ENCODE results near the gene MIS18A.

The MIS18A gene

DNA sequence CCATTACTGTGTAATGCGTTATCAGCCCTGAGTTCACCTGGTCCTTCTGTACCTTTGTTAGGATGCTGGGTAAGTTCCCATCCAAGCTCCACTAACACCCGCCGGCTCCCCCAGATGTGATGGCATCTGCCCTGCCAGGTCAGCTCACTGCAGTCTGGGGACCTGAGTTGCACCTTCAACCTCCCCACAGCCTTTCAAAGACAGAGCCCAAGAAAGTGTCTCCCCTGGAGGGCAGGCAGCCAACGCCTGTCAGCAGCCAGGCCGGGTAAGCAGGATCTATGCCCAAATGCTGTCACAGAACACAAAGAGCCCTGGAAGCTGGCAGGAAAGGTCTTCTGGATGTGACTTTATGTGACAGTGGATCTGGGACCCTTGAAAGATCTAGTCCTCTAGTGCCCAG, 33.5 kb upstream of the MIS18A start:
- TF ChIP-seq, protein P1, sequence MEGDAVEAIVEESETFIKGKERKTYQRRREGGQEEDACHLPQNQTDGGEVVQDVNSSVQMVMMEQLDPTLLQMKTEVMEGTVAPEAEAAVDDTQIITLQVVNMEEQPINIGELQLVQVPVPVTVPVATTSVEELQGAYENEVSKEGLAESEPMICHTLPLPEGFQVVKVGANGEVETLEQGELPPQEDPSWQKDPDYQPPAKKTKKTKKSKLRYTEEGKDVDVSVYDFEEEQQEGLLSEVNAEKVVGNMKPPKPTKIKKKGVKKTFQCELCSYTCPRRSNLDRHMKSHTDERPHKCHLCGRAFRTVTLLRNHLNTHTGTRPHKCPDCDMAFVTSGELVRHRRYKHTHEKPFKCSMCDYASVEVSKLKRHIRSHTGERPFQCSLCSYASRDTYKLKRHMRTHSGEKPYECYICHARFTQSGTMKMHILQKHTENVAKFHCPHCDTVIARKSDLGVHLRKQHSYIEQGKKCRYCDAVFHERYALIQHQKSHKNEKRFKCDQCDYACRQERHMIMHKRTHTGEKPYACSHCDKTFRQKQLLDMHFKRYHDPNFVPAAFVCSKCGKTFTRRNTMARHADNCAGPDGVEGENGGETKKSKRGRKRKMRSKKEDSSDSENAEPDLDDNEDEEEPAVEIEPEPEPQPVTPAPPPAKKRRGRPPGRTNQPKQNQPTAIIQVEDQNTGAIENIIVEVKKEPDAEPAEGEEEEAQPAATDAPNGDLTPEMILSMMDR (IDR thresholded peaks at IDR 0.05), result no peak

DNA sequence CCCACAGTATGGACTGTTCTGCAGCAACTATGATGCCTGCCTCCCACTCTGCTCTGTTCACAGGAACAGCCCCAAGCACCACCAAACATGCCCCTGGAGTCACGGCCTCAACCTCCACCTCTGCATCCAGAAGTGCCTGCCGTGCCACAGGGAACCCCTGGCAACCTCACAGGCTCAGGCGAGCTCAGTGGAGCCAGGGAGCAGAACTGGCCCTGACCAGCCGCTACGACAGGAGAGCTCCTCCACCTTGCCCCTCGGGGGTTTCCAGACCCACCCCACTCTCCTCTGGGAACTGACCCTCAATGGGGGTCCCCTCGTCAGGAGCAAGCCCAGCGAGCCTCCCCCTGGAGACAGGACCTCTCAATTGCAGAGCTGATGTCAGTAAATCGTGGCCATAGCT, 32.8 kb upstream of the MIS18A start:
- TF ChIP-seq, protein P1 (IDR thresholded peaks at IDR 0.05), result no peak

DNA sequence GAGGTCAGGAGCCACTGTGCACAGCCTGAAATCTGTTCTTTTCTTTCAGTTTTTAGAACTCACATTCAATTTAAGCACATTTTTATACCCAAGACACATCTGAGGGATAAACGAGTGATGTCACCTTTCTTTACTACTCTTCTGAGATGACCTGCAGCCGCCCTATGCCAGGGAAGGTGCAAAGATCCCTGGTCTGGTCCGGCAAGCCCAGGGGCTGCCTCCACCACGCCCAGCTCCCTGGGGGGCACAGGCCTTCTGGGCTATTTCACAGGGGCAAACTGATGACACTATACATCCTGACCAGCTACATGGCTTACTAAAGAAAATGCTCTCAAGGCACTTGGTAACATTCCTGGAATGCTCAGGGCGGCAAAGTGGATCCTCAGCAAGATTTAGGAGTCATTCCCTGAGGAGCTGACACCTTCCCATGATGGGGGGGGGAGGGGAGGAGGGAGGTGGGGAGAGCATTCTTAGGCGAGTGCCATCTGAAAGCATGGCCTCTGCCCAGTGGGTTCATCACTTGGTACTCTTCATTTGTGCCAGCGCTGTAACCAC, 31.1 kb upstream of the MIS18A start:
- TF ChIP-seq, protein P1 (IDR thresholded peaks at IDR 0.05), result no peak

DNA sequence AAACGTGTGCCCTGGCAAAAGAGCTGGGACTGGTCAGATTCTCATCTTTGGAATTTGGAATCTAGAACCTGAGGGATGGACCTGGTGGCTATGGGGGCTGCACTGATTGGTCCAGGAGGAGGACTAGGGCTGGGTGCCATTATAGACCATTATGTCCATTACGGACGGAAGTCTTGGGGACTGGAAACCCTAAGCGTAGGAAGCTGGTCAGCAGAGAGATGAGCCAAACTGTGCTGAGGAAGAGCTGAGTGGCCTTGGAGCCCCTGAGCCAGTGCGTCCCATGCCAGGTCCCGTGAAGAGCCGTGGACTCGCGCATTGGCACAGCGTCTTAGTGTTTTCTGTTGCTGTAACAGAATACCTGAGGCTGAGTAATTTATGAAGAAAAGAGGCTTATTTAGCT, 29.8 kb upstream of the MIS18A start:
- TF ChIP-seq, protein P1 (IDR thresholded peaks at IDR 0.05), result no peak

DNA sequence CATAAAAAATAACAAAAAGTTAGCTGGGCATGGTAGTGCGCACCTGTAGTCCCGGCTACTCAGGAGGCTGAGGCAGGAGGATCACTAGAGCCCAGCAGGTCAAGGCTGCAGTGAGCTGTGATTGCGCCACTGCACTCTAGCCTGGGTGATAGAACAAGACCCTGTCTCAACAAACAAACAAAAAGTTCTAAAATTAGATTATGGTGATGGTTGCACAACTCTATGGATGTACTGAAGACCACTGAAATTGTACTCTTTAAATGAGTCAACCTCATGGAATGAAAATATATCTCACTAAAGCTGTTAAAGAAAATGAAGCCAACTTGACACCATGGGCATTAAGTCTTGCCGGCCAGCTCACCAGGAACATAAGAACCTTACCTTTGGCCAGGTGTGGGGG, 28.9 kb upstream of the MIS18A start:
- TF ChIP-seq, protein P1 (IDR thresholded peaks at IDR 0.05), result no peak

DNA sequence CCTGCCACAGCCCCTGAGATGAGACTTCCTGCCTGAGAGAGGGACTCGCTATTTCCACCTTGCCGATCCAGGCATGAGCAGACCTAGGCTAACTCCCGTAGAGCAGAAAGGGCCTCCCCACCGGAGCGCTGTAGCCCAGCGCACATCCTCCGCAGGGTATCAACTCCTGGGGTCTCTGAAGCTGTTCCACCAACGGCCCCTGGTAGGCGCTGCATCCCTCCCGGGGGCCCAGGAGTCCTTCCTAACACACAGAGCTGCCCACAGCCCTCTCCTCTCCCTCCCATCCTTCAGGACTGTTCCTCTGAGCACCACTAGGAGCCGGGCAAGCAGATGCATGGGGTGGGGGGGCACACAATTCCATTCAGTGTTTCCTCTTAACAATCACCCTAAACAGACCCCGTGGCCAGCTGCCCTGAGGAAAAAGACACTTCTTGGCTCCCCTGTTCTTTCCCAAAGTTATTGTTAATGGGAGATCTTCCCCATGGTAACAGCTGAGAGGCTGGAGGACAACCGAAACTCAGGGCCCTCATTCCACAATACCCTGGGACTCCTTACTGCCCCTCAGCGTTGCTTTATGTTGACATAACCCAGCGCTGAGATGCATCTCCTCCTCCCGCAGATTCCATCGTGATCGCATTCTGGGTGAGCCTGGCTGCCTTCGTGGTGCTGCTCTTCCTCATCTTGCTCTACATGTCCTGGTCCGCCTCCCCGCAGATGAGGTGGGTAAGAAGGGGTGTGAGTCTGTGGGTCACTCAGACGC, 27.4 kb upstream of the MIS18A start:
- TF ChIP-seq, protein P1 (IDR thresholded peaks at IDR 0.05), result no peak

DNA sequence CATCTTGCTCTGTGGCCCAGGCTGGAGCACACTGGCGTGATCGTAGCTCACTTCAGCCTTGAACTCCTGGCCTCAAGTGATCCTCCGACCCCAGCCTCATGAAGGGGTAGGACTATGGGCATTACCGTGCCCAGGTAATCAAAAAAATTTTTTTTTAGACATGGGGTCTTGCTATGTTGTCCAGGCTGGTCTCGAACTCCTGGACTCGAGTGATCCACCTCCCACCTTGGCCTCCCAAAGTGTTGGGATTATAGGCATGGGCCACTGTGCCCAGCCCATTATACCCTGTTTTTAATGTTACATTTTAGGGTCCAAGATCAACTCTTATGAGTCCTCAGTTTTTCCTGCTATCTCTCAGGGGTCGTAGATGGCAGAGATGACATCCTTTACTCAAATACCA, 26.1 kb upstream of the MIS18A start:
- TF ChIP-seq, protein P1 (IDR thresholded peaks at IDR 0.05), result no peak
